Prostate gland (tissue), 2 donors: ENCODE data around the gene GRIN2B. TPM values are rescaled to one million over a fixed set of nuclear protein-coding genes. Genes with fewer than 3 reads are reported as not detected.

ENCODE experiments used
- DNase-seq: peaks from one replicate; pipeline ENCODE4 v3.0.0-alpha.2; 2019; ENCODE audit warnings: low spot score
- H3K27ac ChIP-seq, 2 donors: fragments of 200-600 bp; sonication (generic); 2 replicates each; pipeline ENCODE4 v1.5.1; 2017 to 2019
- H3K27me3 ChIP-seq: fragments of 200-600 bp; sonication (generic); replicated peaks from 2 replicates; pipeline ENCODE4 v1.5.1; 2019; ENCODE audit not compliant: insufficient read depth
- H3K36me3 ChIP-seq, 2 donors: fragments of 200-600 bp; sonication (generic); 1 replicate in 1 of 2; 2 replicates in 1 of 2; pipeline versions ENCODE4 v1.5.1 to v1.8.1; 2017 to 2019
- H3K4me1 ChIP-seq: fragments of 200-600 bp; sonication (generic); replicated peaks from 2 replicates; pipeline ENCODE4 v1.5.1; 2019
- H3K4me3 ChIP-seq, 2 donors: fragments of 200-600 bp; sonication (generic); 2 replicates each; pipeline ENCODE4 v1.5.1; 2017 to 2019
- H3K9me3 ChIP-seq: fragments of 200-600 bp; sonication (generic); 2 replicates; pipeline ENCODE4 v1.5.1; 2017
- POLR2A ChIP-seq: fragments of 450-650 bp; IDR thresholded peaks from one replicate; pipeline ENCODE4 v1.6.1; 2016; ENCODE audit warnings: antibody characterized with exemption, mild to moderate bottlenecking
- POLR2AphosphoS5 ChIP-seq: sonication (generic); formaldehyde crosslinking; IDR thresholded peaks from one replicate; pipeline ENCODE4 v1.6.1; 2017; ENCODE audit warnings: antibody characterized with exemption
- WGBS: methylation state at CpG from one replicate; pipeline ENCODE4 v1.1.5; 2018; 5-methylcytosine and 5-hydroxymethylcytosine counted together
- intact Hi-C: fragments of 100-400 bp; cut with DNase I; formaldehyde crosslinking; loops from one replicate; pipeline ENCODE4 v1.14.2; 2022
- total RNA-seq, 2 donors: library from RNA; depleted of rRNA; stranded (reverse); fragments of >200 nt; gene quantifications; one replicate each; pipeline ENCODE4 v1.1.0, GENCODE V29; 2016
- TF ChIP-seq, protein P1 (sequence below), 4 experiments: fragments of 200-600 bp in 2 of 4; fragments of 450-650 bp in 2 of 4; sonication (generic) in 2 of 4; IDR thresholded peaks; 1 replicate in 3 of 4; 2 replicates in 1 of 4; pipeline ENCODE4 v1.5.1; 2016 to 2019; ENCODE audit warnings: antibody characterized with exemption in 4 of 4, mild to moderate bottlenecking in 2 of 4, moderate library complexity in 2 of 4

GRIN2B gene
- total RNA-seq, 2 donors from 2014 or later, result 0.11 TPM; not detected in 1

GRCh38 chr12:13952096-13952495, 29.3 kb downstream of the GRIN2B start:
- intact Hi-C loops, result no loop called here
- TF ChIP-seq POLR2AphosphoS5, result no peak
- TF ChIP-seq, protein P1, sequence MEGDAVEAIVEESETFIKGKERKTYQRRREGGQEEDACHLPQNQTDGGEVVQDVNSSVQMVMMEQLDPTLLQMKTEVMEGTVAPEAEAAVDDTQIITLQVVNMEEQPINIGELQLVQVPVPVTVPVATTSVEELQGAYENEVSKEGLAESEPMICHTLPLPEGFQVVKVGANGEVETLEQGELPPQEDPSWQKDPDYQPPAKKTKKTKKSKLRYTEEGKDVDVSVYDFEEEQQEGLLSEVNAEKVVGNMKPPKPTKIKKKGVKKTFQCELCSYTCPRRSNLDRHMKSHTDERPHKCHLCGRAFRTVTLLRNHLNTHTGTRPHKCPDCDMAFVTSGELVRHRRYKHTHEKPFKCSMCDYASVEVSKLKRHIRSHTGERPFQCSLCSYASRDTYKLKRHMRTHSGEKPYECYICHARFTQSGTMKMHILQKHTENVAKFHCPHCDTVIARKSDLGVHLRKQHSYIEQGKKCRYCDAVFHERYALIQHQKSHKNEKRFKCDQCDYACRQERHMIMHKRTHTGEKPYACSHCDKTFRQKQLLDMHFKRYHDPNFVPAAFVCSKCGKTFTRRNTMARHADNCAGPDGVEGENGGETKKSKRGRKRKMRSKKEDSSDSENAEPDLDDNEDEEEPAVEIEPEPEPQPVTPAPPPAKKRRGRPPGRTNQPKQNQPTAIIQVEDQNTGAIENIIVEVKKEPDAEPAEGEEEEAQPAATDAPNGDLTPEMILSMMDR (IDR thresholded peaks at IDR 0.05), result no peak
- TF ChIP-seq POLR2A, result no peak
- Histone ChIP-seq H3K9me3 (no peaks in the 10 kb centered on the region), H3K27ac (no peak overlapping the region), H3K36me3 (no peaks in the 10 kb centered on the region), H3K4me3 (no peak overlapping the region), H3K4me1 (no peaks in the 10 kb centered on the region), H3K27me3 (no peaks in the 10 kb centered on the region)
- no peak for DNase-seq
- 84% methylated on average over 7 of the region's 7 CpGs for WGBS

DNA sequence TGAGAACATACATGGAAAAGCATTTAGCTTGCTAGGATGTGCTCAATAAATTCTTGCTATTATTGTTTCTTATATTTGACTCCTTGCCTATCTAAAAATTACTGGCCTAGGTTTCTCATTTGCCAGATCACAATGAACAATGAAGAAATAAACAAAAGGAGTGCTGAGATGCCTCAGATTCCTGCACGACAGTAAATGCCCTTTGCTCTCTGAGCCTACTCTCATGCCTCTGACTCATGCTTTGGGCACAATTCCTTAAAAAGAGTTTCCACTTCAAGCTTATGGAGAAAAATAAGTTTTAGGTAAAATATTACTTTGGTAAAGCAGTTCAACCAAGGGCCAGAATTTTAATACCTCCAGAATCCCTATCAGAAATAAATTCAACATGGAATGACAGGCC, 30.9 kb downstream of the GRIN2B start:
- 46% methylated on average over 1 of the region's 1 CpG for WGBS
- H3K4me3 ChIP-seq, result no peak overlapping the region
- H3K9me3 ChIP-seq, result no peaks in the 10 kb centered on the region
- H3K4me1 ChIP-seq, result no peaks in the 10 kb centered on the region
- no peaks in the 10 kb centered on the region for H3K27me3 ChIP-seq
- intact Hi-C loops, result no loop called here
- TF ChIP-seq POLR2AphosphoS5 (no peak), POLR2A (no peak)
- TF ChIP-seq, protein P1 (IDR thresholded peaks at IDR 0.05), result no peak
- DNase-seq, result no peak
- H3K27ac ChIP-seq, result no peak overlapping the region
- no peaks in the 10 kb centered on the region for H3K36me3 ChIP-seq

DNA sequence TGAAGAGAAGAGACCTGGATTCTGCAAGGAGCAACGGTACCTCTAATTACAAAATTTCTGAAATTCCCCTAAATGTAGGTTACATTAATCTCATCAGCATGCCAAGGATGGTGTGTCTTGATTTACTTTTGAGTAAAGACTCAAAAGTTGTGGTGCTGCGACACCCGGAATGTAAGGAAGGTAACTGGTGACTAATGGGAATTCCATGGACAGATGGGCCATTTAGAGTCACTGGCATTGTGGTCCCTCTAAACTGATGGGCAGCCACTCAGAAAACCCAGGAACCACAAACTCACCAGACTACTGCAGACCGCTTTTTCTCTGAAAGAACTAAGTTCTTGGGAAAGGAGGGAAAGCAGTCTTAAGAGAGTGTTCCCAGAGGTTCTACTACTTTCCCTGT, 32.8 kb downstream of the GRIN2B start:
- intact Hi-C loops, result no loop called here
- Histone ChIP-seq H3K27ac (no peak overlapping the region), H3K27me3 (no peaks in the 10 kb centered on the region), H3K4me1 (no peaks in the 10 kb centered on the region), H3K4me3 (no peak overlapping the region), H3K9me3 (no peaks in the 10 kb centered on the region), H3K36me3 (no peaks in the 10 kb centered on the region)
- WGBS, result 92% methylated on average over 4 of the region's 4 CpGs
- no peak for DNase-seq
- TF ChIP-seq, protein P1 (IDR thresholded peaks at IDR 0.05), result no peak
- TF ChIP-seq POLR2A (no peak), POLR2AphosphoS5 (no peak)

DNA sequence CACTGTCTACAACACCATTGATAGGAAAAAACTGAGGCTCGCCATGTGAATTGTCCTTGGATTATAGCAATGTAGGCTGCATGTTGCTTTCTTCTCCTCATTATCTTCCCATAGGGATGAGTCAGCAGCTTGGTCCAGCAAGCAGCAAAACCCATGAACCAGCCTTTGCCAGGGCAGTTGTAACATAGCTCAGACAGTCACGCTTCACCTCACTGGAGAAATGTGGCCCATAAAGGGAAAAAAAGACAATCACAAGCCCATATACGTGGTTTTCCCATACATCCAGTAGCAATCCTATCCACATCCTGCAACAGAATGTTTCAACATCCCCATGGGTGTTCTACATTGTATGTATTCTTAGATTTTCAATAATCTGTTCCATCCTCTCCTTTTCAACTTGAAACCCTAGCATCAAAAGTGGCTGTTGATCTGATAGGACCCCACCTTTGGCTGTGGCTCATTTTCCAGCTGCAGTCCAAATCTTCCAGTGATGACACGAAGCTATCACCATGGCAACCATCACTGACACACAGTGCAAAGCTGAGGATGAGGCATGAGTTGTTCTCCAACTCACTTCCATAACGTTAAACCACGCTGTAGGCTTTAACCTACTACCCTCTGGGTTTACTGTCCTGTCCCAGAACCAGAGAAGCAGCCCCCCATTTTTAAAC, 34.0 kb downstream of the GRIN2B start:
- H3K36me3 ChIP-seq, result no peaks in the 10 kb centered on the region
- TF ChIP-seq, protein P1 (IDR thresholded peaks at IDR 0.05), result no peak
- no peak for TF ChIP-seq POLR2AphosphoS5
- no peak for TF ChIP-seq POLR2A
- no peaks in the 10 kb centered on the region for H3K9me3 ChIP-seq
- no peak overlapping the region for H3K27ac ChIP-seq
- intact Hi-C loops, result no loop called here
- WGBS, result 65% methylated on average over 6 of the region's 6 CpGs
- no peaks in the 10 kb centered on the region for H3K4me1 ChIP-seq
- no peak for DNase-seq
- no peak overlapping the region for H3K4me3 ChIP-seq
- no peaks in the 10 kb centered on the region for H3K27me3 ChIP-seq

DNA sequence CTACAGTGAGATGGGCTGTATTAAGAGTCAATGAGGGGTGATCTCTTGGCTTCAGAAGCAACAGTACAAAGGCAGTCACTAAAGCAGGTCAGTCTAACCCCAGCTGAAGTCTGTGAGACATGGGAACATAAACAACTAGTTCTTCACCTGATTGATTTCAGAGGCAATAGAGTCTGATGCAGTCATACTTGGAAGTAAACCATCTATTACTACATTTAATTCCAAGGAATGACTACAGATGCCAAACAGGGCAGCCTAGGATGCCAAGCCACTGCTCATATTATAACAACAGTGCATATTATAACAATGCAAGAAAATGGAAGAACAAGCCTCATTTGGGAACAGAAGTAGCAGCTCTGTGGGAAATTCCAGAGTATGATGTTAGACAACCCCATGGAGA, 35.8 kb downstream of the GRIN2B start:
- H3K4me3 ChIP-seq, result no peak overlapping the region
- intact Hi-C loops, result no loop called here

More for the DNA sequence above, 35.8 kb downstream of the GRIN2B start:
- TF ChIP-seq, protein P1 (IDR thresholded peaks at IDR 0.05), result no peak
- no peak for TF ChIP-seq POLR2A
- TF ChIP-seq POLR2AphosphoS5, result no peak
- Histone ChIP-seq H3K9me3 (no peaks in the 10 kb centered on the region), H3K4me1 (no peaks in the 10 kb centered on the region), H3K27ac (no peak overlapping the region), H3K27me3 (no peaks in the 10 kb centered on the region), H3K36me3 (no peaks in the 10 kb centered on the region)
- DNase-seq, result no peak
